ENCODE results near the gene ZEB1.
"Not testable (repeated sequence)": the region's sequence is repeated elsewhere in the genome, so short reads cannot be mapped to it uniquely, and the experiment has no call there.

Gene ZEB1

GRCh38 chr10:31490858-31491504 lies 172.0 kb downstream of the ZEB1 start:
- FAIRE-seq (no peak), DNase-seq (ENCODE audit: low spot score) (peak; percentile 8)

GRCh38 chr10:31507427-31507826 lies 188.4 kb downstream of the ZEB1 start:
- DNase-seq (ENCODE audit: low spot score) (no peak), FAIRE-seq (no peak)

- no peak for FAIRE-seq
- no peak for DNase-seq (ENCODE audit: low spot score)
Observed at GRCh38 chr10:31508234-31508633, 189.2 kb downstream of the ZEB1 start.

DNA sequence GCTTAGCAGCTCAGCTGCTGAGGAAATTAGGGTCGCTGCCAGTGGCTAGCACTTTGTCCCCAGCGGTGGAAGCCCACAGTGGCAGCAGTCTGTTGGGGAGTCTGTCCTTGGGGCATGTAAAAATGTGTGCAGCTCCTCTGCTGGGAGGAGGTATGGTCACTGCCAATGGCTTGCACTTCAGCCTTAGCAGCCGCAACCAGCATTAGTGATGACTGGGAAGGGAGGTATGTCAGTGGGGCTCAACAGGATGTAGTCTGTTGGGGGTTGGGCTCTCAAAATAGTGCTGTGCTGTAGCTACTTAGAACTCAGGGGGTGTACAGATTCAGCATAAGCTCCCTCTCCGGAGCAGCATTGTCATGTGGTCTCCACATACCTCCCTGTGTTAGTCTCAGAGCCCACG lies 189.9 kb downstream of the ZEB1 start:
- DNase-seq (ENCODE audit: low spot score), result no peak
- peak; percentile 23 for FAIRE-seq

- no peak for DNase-seq (ENCODE audit: low spot score)
- no peak for FAIRE-seq
Observed at GRCh38 chr10:31509989-31510388, 191.0 kb downstream of the ZEB1 start.

GRCh38 chr10:31515116-31515515 lies 196.1 kb downstream of the ZEB1 start:
- DNase-seq (ENCODE audit: low spot score) (no peak), FAIRE-seq (no peak)

DNA sequence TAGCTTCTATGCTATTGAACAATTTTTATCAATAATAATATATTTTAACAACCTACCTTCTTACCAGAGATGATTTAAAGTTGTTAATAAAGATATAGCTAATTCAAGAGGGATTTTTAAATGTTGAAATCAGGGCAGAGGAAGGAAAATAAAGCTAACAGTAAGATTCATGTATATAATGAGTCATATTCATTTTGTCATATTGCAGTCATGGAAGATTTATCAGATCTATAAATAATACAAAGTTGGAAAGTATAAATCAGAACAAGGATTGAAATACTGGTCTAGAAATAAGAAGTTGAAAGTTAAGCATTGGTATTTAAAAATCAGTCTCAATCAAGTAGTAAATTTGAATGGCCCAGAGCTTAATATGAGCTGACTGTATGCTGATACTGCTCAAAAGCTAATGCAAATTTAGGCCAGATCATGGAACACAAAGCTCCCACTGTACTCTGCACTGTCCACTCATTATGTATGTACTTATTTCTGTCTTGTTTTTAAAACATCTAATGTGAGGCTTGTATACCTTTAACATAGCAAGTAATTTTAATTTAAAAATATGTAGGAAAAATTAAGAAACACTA lies 196.9 kb downstream of the ZEB1 start:
- DNase-seq (ENCODE audit: low spot score) (no peak), FAIRE-seq (no peak)

DNA sequence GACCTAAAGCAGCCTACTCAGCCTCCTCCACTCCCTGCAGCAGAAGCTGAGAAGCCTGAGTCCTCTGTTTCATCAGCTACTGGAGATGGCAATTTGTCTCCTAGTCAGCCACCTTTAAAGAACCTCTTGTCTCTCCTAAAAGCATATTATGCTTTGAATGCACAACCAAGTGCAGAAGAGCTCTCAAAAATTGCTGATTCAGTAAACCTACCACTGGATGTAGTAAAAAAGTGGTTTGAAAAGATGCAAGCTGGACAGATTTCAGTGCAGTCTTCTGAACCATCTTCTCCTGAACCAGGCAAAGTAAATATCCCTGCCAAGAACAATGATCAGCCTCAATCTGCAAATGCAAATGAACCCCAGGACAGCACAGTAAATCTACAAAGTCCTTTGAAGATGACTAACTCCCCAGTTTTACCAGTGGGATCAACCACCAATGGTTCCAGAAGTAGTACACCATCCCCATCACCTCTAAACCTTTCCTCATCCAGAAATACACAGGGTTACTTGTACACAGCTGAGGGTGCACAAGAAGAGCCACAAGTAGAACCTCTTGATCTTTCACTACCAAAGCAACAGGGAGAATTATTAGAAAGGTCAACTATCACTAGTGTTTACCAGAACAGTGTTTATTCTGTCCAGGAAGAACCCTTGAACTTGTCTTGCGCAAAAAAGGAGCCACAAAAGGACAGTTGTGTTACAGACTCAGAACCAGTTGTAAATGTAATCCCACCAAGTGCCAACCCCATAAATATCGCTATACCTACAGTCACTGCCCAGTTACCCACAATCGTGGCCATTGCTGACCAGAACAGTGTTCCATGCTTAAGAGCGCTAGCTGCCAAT lies 202.2 kb downstream of the ZEB1 start:
- no peak for FAIRE-seq
- no peak for DNase-seq (ENCODE audit: low spot score)

DNA sequence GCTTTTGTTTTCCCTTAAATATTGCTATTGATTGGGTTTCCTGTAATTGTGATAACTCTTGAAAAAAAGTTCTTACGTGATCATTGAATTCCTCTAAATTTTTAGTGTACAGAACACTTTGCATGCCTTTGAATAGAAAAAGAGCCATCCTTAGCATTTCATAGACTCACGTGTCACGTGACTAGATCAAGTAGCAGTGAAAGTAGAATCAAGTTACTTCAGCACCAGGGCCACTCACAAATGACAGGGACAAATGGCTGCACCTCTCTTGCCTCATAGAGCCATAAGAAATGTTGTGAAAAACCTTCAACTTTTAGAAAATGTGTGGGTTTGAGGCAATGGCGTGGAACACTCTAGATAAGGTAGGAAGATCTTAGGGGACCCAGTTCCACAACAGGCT lies 203.8 kb downstream of the ZEB1 start:
- no peak for FAIRE-seq
- DNase-seq (ENCODE audit: low spot score), result no peak

DNA sequence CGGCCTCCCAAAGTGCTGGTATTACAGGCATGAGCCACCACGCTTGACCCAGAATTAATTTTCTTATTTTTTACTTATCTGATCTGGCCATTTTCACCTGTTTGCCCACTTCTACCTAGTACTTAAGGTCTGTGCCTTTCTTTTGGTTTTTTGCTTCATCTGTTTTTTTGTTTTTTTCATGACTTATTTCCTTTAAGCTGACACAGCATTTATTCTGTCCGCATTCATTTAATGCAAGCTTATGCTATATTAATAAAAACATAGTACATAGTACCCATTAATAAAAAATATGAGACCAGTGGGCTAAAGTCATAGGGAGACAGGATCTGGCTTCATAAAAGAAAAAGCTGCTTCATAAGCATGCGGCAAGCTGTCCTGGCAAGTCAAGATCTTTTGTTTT lies 205.4 kb downstream of the ZEB1 start:
- DNase-seq (ENCODE audit: low spot score), result no peak
- no peak for FAIRE-seq

DNA sequence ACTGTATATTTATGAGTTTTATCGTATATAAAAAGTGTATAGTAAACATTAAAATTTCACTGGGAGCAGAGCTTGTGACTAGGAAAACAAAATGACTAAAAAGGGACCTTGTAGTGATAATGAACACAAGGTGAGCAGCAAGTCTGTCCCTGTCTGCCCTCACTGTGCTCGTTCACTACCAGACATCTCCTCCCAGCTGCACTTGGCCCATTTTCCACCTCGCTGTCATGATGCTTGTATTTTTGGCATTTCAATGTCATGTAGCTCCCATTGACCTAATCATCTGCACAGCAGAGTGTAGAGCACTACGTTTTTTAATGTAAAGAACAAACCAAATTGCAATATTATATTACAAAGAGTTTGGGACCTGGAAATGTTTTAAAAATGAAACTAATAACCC lies 207.2 kb downstream of the ZEB1 start:
- DNase-seq (ENCODE audit: low spot score), result no peak
- FAIRE-seq, result no peak

DNA sequence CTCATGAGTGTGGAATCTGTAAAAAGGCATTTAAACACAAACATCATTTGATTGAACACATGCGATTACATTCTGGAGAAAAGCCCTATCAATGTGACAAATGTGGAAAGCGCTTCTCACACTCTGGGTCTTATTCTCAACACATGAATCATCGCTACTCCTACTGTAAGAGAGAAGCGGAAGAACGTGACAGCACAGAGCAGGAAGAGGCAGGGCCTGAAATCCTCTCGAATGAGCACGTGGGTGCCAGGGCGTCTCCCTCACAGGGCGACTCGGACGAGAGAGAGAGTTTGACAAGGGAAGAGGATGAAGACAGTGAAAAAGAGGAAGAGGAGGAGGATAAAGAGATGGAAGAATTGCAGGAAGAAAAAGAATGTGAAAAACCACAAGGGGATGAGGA lies 207.7 kb downstream of the ZEB1 start:
- FAIRE-seq (peak; percentile 20), DNase-seq (ENCODE audit: low spot score) (no peak)

DNA sequence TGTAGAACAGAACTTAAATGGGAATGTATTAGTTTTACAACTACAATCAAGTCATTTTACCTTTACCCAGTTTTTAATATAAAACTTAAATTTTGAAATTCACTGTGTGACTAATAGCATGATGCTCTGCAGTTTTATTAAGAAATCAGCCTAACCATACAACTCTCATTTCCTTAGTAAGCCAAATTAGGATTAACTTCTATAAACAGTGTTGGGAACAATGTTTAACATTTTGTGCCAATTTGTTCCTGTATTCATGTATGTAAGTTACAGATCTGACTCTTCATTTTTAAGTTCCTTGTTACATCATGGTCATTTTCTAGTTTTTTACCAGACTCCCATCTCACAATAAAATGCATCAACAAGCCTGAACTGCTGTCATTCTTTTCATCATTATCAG lies 209.8 kb downstream of the ZEB1 start:
- DNase-seq (ENCODE audit: low spot score) (no peak), FAIRE-seq (no peak)

DNA sequence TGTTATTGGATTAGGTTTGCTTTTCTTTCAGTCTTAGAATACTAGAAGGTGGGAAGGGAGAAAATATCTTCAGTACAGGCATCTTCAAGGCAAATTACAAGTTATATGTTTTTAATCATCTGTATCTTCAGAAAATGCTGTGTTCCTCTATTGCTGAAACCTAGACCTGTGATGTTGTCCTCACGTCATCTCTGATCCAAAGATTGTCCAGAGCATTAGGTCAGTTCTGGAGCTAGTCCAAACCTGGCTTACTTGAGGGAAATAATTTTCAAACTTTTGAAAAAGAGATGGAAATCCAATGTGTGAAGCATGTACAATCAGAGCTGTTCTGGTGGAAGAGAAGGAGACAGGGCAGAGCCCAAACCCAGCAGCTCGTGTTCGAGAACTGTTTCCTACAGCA lies 217.3 kb downstream of the ZEB1 start:
- DNase-seq (ENCODE audit: low spot score), result no peak
- FAIRE-seq, result no peak

DNA sequence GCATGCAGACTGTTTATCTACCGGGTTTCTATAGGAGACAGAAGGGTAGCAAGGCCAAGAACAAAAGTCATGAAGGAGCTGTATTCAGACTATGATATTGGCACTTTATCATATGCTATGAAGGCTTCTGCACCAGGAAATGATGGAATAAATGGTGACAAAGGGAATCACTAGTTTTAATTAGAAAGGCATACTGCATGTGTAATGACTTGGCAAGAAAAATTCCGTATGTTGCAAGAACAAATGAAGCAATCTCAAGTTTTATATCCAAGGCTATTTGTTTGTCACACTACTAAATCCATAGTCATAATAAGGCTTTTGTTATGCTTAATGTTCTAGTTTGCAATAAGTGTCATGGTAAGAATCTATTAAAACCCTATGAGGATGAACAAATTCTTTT lies 230.9 kb downstream of the ZEB1 start:
- FAIRE-seq (no peak), DNase-seq (ENCODE audit: low spot score) (no peak)

DNA sequence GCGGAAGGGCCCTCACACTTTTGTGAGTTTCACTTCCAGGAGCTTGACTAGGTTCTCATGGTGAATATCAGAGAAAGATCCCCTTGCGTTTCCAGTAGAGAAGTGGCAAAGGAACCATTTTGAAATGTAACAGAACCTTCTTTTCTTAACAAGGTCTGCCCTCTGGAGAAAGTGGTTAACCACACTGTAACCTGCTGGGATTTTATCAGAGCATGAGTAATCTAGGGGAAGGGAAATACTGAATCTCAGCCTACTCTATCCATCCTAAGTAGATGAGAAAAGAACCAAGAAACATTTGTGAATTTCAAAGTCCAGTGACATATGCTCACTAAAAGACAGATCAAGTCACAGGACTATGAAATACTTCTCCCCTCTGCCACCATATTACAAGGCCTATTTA lies 235.5 kb downstream of the ZEB1 start:
- FAIRE-seq, result no peak
- DNase-seq (ENCODE audit: low spot score), result peak; percentile 22

DNA sequence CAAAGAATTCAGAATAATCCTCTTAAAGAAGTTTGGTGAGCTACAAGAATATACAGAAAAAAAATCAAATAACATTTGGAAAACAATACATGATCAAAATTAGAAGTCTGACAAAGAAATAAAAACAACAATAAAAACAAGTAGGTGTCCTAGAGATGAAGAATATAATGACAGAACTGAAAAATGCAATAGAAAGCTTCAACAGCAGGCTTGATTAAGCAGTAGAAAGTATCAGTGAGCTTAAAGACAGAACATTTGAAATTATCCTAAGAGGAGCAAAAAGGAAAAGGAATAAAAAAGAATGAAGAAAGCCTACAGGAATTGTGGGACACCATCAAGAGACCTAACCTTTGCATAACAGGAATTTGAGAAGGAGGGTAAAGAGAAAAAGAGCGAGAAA lies 238.8 kb downstream of the ZEB1 start:
- FAIRE-seq (no peak), DNase-seq (ENCODE audit: low spot score) (no peak)

DNA sequence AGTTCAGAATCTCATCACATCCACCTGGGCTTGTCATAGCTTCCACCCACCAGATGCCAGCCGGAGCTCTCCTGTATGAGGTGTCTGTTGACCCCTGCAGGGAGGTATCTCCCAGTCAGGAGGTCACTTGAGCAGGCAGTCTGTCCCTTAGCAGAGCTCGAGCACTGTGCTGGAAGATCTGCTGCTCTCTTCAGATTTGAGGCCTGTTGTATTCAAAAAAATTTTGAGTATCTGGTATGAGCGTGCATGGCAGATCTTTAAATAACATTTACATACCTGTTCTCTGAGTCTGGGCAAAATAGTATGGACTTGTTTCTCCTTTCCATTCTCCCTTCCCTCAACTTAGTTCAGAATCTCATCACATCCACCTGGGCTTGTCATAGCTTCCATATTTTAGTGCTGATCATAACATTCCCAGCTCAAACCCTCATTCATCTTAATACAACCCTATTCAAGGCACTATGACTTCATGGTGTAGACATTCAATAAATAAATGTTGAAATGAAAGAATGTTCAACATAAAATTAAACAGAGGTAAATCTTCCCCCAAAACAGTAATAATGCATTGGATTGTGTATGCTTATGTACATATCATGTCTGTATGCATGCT lies 249.3 kb downstream of the ZEB1 start:
- DNase-seq (ENCODE audit: low spot score); FAIRE-seq: not testable (repeated sequence)

DNA sequence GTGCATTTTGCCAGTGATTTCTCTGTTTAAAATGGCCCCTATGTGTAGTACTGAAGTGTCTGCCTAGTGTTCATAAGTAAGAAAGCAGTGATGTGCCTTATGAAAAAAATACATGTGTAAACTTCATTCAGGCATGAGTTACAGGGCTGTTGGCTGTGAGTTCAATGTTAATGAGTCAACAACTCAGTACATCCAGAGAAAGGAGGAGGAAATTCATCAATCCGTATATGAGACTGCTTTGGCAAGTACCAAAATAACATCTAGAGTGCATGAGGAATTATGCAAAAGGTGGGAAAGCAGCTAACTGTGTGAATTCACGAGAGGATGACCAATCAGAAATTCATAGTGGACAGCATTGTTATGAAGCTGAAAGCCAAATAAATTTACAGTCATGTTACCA lies 255.6 kb downstream of the ZEB1 start:
- FAIRE-seq (no peak), DNase-seq (ENCODE audit: low spot score) (no peak)

DNA sequence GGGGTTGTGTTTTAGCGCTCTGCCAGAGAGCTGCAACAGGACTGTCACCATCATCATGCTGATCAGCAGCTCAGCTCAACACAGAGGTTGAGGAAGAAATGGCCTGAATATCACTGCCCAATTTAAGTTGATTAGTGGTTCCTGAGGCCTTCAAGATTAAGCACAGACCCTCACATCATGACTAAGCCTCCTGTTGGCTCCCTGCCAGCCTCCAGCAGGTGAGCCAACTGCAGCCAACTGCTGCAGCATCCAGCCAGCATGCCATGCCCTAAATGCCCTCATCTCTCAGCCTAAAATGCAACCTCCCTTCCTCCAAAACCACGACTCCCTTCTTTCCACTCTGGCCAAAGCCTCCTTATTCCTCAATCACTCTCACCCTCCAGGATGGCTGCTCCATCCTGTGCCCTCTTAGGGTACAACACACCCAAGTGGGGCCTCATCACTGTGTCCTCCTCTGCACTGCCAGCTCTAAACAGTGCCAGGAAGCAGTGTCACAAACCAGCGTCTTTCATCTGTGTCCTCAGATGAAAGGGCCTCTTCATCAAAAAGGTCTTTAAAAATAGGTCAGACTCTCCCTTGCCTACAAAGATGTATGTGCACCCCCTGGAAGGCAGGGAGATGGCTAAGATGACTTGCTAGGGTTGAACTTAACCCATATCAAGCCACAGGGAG lies 259.3 kb downstream of the ZEB1 start:
- DNase-seq (ENCODE audit: low spot score) (no peak), FAIRE-seq (peak; percentile 55)

DNA sequence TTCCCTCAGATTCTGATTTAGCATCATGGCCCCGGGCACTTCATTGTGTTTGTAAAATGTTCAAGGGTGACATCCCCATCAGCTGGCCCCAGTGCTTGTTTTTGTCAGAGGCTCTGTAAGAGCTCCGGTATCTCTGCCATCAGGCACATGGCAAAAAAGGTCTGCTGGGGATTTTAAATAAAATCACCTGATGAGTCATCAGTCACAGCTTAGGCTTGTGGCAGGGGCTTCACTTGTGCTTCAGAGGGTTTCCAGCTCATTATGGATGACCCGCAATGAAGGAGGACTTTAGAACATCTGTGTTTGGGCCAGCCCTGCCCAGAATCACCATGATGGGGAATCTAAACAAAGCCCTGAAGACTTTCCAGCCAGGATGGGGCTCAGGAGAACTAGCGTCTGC lies 259.9 kb downstream of the ZEB1 start:
- no peak for FAIRE-seq
- no peak for DNase-seq (ENCODE audit: low spot score)

All from urothelium cell line (cell line).